Endodermal cell (in vitro differentiated cells): Measurements from ENCODE around the gene KRT33B. TPM values are rescaled to one million over a fixed set of nuclear protein-coding genes. Genes with fewer than 3 reads are reported as not detected.

Experiments used
- DNase-seq: peaks from one replicate; pipeline ENCODE4 v3.0.0-alpha.2; 2017
- H3K27ac ChIP-seq: 2 replicates; pipeline ENCODE4 v1.5.1; 2013; ENCODE audit warnings: mild to moderate bottlenecking, low read depth, low read length, moderate library complexity
- H3K27me3 ChIP-seq: 2 replicates; pipeline ENCODE4 v1.6.1; 2013; ENCODE audit warnings: mild to moderate bottlenecking, low read length, moderate library complexity; ENCODE audit not compliant: insufficient read depth, control insufficient read depth, poor library complexity, severe bottlenecking
- H3K36me3 ChIP-seq: 2 replicates; pipeline ENCODE4 v1.7.0; 2013; ENCODE audit warnings: mild to moderate bottlenecking, low read length, moderate library complexity; ENCODE audit not compliant: control insufficient read depth, insufficient read depth
- H3K4me1 ChIP-seq: one replicate; pipeline ENCODE4 v1.7.0; 2013; ENCODE audit warnings: low read length; ENCODE audit not compliant: control insufficient read depth, insufficient read depth
- H3K4me3 ChIP-seq: 2 replicates; pipeline ENCODE4 v1.5.1; 2013; ENCODE audit warnings: mild to moderate bottlenecking, low read length, moderate library complexity
- H3K9ac ChIP-seq: 2 replicates; pipeline ENCODE4 v1.6.1; 2013; ENCODE audit warnings: mild to moderate bottlenecking, low read length, moderate library complexity; ENCODE audit not compliant: poor library complexity, severe bottlenecking; ENCODE audit errors: extremely low read depth
- H3K9me3 ChIP-seq: 2 replicates; pipeline ENCODE4 v1.6.1; 2013; ENCODE audit warnings: mild to moderate bottlenecking, low read length, moderate library complexity; ENCODE audit not compliant: control insufficient read depth
- H3K27ac Mint-ChIP-seq: 2 replicates; pipeline ENCODE4 v1.8.0; 2020; ENCODE audit warnings: mixed read lengths
- H3K27me3 Mint-ChIP-seq: 2 replicates; pipeline ENCODE4 v1.8.0; 2021; ENCODE audit warnings: mild to moderate bottlenecking, mixed read lengths; ENCODE audit not compliant: insufficient read depth
- H3K36me3 Mint-ChIP-seq: 2 replicates; pipeline ENCODE4 v1.8.0; 2020; ENCODE audit warnings: low read depth, mixed read lengths
- H3K4me1 Mint-ChIP-seq: 2 replicates; pipeline ENCODE4 v1.8.0; 2020; ENCODE audit warnings: mixed read lengths
- H3K4me3 Mint-ChIP-seq: 2 replicates; pipeline ENCODE4 v1.8.0; 2020; ENCODE audit warnings: mild to moderate bottlenecking, moderate library complexity, mixed read lengths
- H3K9me3 Mint-ChIP-seq: 2 replicates; pipeline ENCODE4 v1.8.0; 2020; ENCODE audit warnings: mild to moderate bottlenecking, mixed read lengths
- WGBS, 2 experiments: methylation state at CpG; one replicate each; pipeline versions ENCODE4 v1.1.5 to v1.1.7; 2013; ENCODE audit warnings: missing lambda C conversion rate in 2 of 2, mixed read lengths in 1 of 2; ENCODE audit not compliant: insufficient coverage in 1 of 2, insufficient read length in 1 of 2; 5-methylcytosine and 5-hydroxymethylcytosine counted together
- total RNA-seq, 2 donors: library from RNA; stranded (reverse); fragmentation: NEBNext Ultra II Directional in 1 of 2; extraction: Animal tissue kit (Norgen Biotek cat#: 25700) in 1 of 2; gene quantifications; 2 replicates in 1 of 2; 3 replicates in 1 of 2; pipeline ENCODE4 v1.2.1, GENCODE V29; 2021
- TF ChIP-seq, protein P1 (sequence below): fragments of 200-600 bp; sonication (generic); conservative IDR thresholded peaks from 2 replicates; pipeline ENCODE4 v1.5.0; 2021; ENCODE audit warnings: antibody characterized with exemption, mild to moderate bottlenecking

Gene KRT33B
- total RNA-seq, 2 donors from 2014 or later = not detected

DNA sequence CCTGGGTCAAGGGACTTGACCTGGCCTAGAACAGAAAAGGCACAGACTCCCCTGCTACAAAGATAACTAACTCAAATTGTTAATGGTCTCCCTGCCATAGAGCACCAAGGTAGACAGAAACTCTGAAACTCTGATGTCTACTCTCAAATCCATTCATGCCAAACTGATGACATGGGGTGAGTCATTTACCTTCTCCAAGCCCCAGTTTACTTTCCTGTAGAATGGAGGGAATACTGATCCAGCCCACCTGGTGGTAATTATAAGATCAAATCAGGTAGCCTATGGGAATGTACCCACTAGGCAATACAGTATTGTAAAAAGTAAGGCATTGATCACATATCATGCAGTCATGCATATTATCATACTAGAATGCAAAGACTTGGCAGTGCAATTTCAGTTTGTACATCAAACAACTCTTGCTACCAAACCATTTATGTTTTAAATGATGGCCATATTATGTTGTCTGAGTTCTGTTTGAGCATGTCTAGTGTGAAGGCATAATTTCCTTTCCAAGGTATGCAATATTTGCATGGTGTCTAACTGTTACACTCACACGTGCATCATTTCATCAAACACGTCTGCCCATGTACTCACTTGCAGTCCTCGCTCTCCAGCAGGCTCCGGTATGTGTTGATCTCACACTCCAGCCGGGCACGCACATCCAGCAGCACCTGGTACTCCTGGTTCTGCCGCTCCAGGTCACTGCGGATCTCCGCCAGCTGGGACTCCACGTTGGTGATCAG is 24.8 kb upstream of the KRT33B start:
- H3K4me1 Mint-ChIP-seq = no peaks in the 10 kb centered on the region
- Histone ChIP-seq H3K27me3 (no peaks in the 10 kb centered on the region), H3K9me3 (no peaks in the 10 kb centered on the region), H3K27ac (no peak overlapping the region), H3K36me3 (no peaks in the 10 kb centered on the region), H3K4me3 (no peak overlapping the region), H3K4me1 (no peaks in the 10 kb centered on the region), H3K9ac (no peak overlapping the region)
- WGBS, 2 experiments = 89 to 93% methylated on average over 3 to 10 of the region's 10 CpGs
- no peak overlapping the region for H3K4me3 Mint-ChIP-seq
- no peaks in the 10 kb centered on the region for H3K27me3 Mint-ChIP-seq
- DNase-seq = peak; percentile 27
- no peaks in the 10 kb centered on the region for H3K9me3 Mint-ChIP-seq
- H3K36me3 Mint-ChIP-seq = no peaks in the 10 kb centered on the region
- no peak overlapping the region for H3K27ac Mint-ChIP-seq
- TF ChIP-seq, protein P1, sequence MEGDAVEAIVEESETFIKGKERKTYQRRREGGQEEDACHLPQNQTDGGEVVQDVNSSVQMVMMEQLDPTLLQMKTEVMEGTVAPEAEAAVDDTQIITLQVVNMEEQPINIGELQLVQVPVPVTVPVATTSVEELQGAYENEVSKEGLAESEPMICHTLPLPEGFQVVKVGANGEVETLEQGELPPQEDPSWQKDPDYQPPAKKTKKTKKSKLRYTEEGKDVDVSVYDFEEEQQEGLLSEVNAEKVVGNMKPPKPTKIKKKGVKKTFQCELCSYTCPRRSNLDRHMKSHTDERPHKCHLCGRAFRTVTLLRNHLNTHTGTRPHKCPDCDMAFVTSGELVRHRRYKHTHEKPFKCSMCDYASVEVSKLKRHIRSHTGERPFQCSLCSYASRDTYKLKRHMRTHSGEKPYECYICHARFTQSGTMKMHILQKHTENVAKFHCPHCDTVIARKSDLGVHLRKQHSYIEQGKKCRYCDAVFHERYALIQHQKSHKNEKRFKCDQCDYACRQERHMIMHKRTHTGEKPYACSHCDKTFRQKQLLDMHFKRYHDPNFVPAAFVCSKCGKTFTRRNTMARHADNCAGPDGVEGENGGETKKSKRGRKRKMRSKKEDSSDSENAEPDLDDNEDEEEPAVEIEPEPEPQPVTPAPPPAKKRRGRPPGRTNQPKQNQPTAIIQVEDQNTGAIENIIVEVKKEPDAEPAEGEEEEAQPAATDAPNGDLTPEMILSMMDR = no peak

DNA sequence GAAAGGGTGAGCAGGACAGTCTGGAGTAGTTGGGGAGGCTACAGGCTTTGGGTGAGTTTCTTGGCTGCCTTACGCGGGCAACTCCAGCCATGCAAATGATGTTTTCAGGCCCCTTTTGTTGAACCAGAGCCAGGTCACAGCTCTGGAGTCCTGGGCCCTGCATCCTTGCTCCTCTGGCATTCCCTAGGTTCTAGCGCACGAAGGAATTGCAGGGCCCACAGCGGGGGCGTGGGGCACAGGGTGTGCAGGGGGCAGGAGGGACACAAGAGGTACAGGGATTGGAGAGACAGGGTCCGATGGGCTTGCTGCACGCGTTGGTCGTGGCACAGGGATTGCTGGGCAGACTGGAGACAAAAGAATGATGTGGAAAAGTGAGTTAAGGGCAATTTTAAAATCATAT is 24.2 kb upstream of the KRT33B start:
- Histone ChIP-seq H3K4me1 (no peaks in the 10 kb centered on the region), H3K36me3 (no peaks in the 10 kb centered on the region), H3K4me3 (no peak overlapping the region), H3K9ac (no peak overlapping the region), H3K27me3 (no peaks in the 10 kb centered on the region), H3K27ac (no peak overlapping the region), H3K9me3 (no peaks in the 10 kb centered on the region)
- TF ChIP-seq, protein P1 = no peak
- 96 to 98% methylated on average over 6 to 10 of the region's 10 CpGs for WGBS, 2 experiments
- H3K27ac Mint-ChIP-seq = no peak overlapping the region
- H3K9me3 Mint-ChIP-seq = no peaks in the 10 kb centered on the region
- peak; percentile 32 for DNase-seq
- H3K4me1 Mint-ChIP-seq = no peaks in the 10 kb centered on the region
- H3K4me3 Mint-ChIP-seq = no peak overlapping the region
- H3K36me3 Mint-ChIP-seq = no peaks in the 10 kb centered on the region
- no peaks in the 10 kb centered on the region for H3K27me3 Mint-ChIP-seq

DNA sequence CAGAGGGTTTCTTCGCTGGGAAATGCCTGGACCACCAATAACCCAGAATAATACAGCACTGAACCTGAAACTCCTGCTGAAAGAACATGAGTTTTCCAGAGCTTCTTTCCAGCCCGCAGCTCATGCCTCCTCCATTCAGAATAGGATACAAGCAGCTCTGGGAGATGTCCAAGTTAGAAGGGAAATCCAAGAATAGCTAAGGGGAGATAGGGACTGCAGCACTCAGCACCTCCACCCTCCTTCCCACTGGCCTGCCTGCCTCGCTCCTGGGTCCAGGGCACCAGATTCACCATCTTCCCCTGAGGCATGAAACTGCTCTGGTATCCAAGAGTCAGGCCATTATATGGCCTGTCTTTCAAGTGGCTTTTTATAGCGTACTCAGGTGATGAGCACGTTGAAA is 23.7 kb upstream of the KRT33B start:
- no peaks in the 10 kb centered on the region for H3K27me3 ChIP-seq
- no peaks in the 10 kb centered on the region for H3K27me3 Mint-ChIP-seq
- DNase-seq = peak; percentile 25
- H3K9me3 ChIP-seq = no peaks in the 10 kb centered on the region
- no peaks in the 10 kb centered on the region for H3K4me1 ChIP-seq
- no peak overlapping the region for H3K27ac Mint-ChIP-seq
- H3K36me3 ChIP-seq = no peaks in the 10 kb centered on the region
- TF ChIP-seq, protein P1 = no peak
- no peak overlapping the region for H3K27ac ChIP-seq
- H3K9ac ChIP-seq = no peak overlapping the region
- 87 to 100% methylated on average over 4 to 5 of the region's 5 CpGs for WGBS, 2 experiments
- H3K4me3 Mint-ChIP-seq = no peak overlapping the region
- H3K4me3 ChIP-seq = no peak overlapping the region
- H3K4me1 Mint-ChIP-seq = no peaks in the 10 kb centered on the region
- no peaks in the 10 kb centered on the region for H3K36me3 Mint-ChIP-seq
- H3K9me3 Mint-ChIP-seq = no peaks in the 10 kb centered on the region
